AG08396 (cell line): ENCODE measurements around the gene FBXO11.

ENCODE experiments used
- DNase-seq: peaks from one replicate; pipeline ENCODE4 v3.0.0; 2012; ENCODE audit warnings: low spot score, mixed read lengths

Gene FBXO11

DNA sequence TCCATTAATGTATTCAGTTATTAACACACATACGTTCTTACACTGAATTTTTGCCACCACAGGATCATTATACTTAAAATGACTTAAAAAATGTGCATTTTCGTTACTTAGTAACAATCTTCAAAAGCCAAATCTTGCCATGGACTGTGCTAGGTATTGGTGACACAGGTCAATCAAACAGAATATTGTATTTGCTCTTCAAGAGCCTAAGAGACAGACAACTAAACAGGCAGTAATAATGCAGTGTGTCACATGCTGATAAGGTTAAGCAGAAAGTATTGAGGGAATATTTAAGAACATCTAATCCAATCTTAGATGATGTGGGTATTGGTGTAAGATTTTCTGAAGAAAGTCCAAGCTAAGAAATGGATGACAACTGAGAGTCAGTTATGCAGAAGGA lies 56.9 kb downstream of the FBXO11 start:
- no peak for DNase-seq

DNA sequence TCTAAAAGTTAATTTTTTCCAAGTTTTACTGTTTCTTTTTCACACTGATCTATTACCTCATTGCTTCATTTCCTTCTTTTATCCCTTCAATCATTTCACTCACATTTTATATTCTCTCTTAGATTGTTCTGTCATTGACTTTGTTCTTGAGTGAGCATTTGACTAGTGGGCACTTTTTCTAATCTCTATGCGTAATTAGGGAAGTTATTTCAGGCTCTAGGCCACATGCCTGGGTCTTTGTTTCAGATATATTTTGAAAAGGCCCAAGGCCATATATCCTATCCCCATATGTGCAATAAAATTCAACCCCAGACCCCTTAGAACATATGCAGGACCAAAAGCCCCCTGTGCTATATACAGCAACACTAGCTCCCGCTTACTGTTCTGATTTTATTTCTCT lies 62.1 kb downstream of the FBXO11 start:
- DNase-seq: no peak

DNA sequence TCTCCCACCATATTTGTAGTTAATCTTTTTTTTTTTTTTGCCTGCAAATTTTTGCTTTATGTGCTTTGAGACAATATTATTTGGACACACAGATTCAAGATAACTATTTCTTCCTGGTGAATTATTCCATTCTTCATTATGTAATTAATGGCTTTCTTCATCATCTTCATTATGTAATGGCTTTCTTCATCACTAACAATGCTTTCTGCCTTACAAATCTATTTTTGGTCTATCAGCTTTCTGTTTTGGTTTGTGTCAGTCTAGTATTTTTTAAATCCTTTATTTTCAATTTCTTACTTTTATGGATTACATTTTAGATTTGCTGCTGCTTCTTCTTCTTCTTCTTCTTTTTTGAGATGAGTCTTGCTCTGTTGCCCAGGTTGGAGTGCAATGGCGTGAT lies 62.9 kb downstream of the FBXO11 start:
- DNase-seq: no peak

DNA sequence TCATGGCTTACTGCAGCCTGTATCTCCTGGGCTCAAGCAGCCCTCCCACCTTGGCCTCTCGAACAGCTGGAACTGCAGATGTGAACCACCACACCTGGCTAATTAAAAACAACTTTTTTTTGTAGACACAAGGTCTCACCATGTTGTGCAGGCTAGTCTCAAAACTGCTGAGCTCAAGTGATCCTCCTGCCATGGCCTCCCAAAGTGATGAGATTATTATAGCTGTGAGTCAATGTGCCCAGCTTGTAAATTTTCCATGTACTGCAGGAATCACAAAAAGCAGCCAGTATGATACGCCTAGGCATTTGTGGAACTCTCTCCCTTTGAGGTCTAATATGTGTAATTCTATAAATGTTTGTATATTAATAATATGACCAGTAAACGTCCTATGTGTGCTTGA lies 63.5 kb downstream of the FBXO11 start:
- no peak for DNase-seq

DNA sequence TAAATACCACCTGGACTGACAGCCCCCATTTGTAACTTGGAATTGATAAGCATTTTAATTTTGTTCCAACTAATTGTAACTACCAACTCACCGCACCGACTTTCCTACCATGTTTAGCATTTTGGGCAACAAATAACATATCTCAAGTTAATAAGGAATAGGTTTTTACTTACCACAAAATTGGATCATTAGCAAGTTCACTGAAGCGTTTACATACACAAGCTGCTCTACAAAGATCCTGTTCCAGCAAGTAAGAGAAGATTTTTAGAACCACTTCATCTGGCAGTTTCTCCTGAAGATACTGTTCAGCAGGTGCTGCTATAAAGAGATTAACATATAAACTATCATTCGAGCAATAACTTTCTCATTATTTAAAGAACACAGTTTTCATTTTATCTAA lies 67.6 kb downstream of the FBXO11 start:
- no peak for DNase-seq

DNA sequence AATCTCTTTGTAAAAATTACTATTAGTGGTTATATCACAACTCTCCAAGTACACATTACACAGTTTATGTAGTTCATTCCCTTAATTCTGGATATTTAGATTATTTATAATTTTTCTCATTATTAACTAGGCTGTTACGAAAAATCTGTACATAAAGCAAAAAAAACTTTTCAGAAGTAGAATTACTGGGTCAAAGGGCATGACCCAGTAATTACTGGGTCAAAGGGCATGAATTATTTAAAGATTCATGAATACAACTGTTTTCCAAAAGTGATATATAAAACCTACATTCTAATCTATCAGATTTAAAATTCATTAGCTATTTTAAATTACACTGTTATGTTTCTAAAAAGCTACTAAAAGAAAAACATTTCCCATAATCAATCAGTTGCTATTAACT lies 68.0 kb downstream of the FBXO11 start:
- DNase-seq: no peak

DNA sequence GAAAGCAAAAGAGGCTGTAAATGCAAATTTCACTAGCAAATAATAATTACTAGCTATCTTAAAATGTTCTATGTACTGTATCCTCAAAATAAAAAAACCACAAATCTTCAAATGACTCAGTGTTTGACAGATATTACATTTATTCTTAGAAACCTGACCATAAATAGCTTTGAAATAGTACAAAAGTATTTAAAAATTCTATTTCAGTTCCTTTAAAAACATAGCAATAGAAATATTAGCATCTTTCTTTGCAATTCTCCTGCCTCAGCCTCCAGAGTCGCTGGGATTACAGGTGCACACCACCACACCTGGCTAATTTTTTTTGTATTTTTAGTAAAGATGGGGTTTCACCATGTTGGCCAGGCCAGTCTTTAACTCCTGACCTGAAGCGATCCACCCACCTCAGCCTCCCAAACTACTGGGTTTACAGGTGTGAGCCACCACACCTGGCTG lies 72.8 kb downstream of the FBXO11 start:
- no peak for DNase-seq

DNA sequence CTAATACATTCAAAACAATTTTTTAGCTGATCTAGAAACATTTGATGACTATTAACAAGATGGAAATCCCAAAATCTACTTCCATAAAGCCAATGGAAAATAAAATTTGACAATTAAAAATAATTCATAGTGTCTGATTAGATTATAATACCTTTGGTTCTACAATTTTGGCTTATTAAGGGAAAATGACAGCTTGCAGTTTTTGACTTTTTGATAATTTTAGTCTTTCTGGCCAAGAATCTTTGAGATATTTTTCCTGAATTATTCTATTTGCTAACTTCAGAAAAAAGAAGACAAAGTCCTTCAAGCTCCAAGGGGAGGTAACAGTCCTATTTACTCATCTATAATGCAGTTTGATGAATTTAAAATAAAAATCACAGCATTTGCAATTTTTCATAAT lies 83.8 kb downstream of the FBXO11 start:
- DNase-seq: no peak

DNA sequence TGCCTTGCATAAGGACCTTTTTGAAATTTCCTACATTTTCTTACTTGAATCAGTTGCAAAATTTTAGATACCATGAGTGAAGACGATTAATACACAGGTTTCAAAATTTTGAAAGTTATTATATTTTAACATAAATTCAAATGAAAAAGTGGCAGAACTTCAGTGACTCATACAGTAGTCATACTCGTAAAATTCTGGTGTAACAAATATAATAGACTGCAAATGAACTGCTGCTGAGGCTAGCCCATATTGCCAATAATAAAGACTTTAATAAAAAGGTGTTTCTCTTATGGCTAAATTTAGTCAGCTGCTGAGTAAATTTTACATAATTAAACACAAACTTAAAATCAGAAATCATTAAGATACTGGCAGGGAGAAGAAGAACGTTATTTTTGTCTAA lies 86.5 kb downstream of the FBXO11 start:
- DNase-seq: no peak

DNA sequence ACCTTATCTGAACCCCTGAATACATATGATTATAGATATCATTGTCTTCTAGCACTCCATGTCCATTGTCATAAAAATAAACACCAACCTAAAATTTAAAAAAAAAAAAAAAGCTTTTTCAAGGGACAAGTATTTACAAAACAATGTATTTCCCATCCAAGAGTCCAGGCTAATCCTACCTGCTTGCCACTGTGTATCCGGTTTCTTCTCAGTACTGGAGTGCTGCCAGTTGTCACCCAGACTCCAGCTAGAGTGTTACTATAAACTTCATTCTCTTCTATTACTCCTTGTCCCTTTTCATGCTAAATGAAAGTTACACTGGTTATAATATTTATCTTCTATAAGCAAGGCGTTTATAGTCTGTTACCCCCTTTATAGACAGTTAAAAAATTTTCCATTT lies 87.5 kb downstream of the FBXO11 start:
- no peak for DNase-seq

DNA sequence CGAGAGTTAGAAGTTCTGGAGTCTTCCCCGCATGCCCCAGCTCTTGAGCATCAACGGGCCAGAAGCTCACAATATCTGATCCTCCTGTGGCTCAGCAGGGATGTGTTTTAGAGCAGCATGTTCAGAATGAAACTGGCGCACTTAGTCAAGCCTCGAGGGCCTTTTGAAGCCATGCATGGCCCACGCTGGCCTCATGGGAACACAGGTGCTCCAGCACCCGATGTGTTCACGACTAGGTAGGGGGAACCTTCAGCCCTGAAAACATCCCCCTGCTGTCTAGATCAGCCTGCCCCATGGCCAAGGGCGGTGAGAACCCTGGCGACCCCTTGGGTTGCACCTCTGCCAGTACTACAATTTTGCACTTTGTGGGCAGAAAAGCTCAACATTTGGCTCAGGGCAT lies 90.5 kb downstream of the FBXO11 start:
- no peak for DNase-seq

DNA sequence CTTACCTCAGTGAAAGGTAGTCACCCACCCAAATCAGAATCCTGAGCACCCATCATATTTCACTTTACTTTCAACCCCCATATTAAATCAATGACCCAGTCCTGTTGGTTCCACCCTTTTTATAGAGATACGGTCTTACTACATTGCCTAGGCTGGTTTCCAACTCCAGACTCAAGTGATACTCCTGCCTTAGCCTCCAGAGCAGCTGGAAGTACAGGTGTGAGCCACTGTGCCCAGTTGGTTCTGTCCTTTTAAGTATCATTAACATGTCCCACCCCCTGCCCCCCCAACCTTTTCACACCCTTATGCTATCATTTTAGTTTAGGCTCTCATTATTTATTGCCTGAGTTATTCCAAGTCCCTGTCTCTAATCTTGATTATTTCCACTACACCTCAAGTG lies 94.6 kb downstream of the FBXO11 start:
- DNase-seq: no peak

DNA sequence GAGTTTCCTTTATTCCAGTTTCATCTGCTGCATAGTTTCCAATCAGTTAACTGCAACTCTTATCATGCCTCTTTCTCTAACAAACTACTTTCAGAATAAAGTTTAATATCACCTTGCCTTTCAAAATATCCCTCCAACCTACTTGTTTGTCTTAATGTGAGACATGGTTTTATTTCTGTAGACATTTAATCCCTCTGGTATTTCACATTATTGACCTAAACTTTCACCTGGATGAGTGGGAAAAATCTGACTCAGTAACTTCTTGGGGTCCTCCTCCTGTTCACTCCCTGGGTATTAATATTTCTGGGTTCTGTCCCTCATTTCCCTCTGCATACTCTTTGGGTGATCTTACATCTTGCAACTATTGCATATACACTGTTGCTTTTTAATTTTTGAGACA lies 95.4 kb downstream of the FBXO11 start:
- no peak for DNase-seq

DNA sequence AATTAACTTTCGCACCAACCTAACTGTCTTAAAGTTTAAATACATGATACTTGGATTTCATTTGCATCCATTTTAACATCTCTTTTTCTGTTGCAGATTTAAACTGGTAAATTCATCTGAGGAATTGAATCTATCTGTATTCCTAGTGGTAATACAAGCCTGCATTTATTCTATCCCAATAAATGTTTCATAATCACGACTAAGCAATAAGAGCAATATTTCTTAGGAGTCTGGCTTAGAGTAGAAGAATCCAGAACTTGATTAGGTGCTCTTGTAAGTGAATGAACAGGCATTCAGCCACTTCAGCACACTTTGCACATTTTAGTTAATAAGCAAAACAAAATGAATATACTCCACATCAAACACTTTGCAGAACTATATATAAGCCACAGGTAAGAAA lies 96.4 kb downstream of the FBXO11 start:
- no peak for DNase-seq

DNA sequence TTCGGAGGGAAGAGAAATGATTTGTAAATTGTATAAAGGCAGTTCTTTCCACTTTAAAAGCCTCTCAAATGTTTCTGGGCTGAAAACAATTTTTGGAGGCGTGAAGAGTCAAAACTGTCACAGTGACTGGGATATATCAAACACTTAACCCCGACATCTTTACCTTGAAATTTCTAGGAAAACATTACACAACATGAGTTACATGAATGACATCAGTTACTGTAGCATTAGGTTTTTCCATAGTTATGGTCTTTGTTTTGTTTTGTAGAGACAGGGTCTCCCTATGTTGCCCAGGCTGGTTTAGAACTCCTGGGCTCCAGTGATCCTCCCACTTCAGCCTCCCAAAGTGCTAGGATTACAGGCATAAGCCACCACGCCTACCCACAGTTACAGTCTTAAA lies 97.7 kb downstream of the FBXO11 start:
- no peak for DNase-seq

DNA sequence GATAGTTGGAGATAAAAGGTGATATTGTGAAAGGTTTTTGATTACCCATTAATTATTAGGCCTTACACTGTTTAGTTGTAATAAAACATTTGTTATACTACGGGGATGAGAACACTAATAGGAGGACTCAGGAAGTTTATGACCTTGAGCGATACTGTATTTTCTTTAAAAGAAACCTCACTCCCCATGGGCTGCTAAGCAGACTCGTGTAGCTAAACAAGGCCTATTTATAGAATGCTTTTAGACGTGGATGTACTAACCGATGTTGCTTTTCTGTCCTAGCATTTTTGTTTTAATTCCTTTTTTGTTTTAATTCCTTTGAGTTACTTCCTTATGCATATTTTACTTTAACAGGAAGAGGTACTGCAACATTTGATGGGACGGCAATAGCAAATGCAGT lies 100.4 kb downstream of the FBXO11 start:
- DNase-seq: no peak

DNA sequence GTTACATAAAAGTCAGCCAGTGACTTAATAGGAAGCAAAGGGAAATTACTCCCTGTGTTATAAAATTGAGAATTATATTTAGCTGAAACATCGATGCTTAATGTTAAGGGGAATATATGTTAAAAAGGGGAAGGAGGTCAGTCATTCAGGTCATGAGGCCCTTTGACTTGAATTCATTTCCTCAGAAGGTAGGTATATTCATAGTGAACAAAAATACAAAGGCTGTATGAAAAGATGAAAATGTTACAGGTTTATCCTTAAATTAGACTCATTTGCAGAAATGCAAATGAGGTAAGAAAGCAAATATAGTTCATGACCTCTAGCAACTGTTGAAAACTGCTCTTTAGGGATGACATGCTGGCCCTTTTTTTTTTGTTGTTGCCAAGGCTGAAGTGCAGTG lies 102.5 kb downstream of the FBXO11 start:
- DNase-seq: no peak

DNA sequence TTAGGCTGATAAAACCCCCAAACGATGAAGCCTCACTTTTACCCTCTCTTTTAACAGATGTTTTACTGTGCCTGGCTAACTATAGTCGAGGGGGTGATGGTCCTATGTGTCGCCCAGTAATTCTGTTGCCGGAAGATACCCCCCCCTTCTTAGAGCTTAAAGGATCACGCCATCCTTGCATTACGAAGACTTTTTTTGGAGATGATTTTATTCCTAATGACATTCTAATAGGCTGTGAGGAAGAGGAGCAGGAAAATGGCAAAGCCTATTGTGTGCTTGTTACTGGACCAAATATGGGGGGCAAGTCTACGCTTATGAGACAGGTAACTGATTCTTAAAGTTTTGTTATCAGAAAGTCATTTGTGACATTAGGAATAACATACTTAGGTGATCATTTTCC lies 102.9 kb downstream of the FBXO11 start:
- no peak for DNase-seq

DNA sequence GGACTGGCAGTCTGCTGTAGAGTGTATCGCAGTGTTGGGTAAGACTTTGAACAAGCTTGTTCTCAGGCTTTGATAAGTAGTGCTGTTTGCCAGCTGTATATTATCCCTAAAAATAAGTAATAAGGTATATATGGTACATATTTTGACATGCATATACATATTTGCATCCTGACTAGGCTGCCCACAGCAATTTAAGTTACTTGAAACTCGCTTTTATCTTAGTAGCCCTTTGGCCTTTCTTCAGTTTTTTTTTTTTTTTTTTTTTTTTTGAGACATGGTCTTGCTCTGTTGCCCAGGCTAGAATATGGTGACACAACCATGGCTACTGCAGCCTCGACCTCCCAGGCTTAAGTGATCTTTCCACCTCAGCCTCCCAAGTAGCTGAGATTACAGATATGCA lies 105.2 kb downstream of the FBXO11 start:
- DNase-seq: no peak

DNA sequence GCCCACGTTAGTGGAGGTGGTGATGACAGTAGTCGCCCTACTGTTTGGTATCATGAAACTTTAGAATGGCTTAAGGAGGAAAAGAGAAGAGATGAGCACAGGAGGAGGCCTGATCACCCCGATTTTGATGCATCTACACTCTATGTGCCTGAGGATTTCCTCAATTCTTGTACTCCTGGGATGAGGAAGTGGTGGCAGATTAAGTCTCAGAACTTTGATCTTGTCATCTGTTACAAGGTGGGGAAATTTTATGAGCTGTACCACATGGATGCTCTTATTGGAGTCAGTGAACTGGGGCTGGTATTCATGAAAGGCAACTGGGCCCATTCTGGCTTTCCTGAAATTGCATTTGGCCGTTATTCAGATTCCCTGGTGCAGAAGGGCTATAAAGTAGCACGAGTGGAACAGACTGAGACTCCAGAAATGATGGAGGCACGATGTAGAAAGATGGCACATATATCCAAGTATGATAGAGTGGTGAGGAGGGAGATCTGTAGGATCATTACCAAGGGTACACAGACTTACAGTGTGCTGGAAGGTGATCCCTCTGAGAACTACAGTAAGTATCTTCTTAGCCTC lies 107.2 kb downstream of the FBXO11 start:
- no peak for DNase-seq

DNA sequence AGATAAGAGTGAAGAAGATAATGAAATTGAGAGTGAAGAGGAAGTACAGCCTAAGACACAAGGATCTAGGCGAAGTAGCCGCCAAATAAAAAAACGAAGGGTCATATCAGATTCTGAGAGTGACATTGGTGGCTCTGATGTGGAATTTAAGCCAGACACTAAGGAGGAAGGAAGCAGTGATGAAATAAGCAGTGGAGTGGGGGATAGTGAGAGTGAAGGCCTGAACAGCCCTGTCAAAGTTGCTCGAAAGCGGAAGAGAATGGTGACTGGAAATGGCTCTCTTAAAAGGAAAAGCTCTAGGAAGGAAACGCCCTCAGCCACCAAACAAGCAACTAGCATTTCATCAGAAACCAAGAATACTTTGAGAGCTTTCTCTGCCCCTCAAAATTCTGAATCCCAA lies 107.7 kb downstream of the FBXO11 start:
- no peak for DNase-seq

DNA sequence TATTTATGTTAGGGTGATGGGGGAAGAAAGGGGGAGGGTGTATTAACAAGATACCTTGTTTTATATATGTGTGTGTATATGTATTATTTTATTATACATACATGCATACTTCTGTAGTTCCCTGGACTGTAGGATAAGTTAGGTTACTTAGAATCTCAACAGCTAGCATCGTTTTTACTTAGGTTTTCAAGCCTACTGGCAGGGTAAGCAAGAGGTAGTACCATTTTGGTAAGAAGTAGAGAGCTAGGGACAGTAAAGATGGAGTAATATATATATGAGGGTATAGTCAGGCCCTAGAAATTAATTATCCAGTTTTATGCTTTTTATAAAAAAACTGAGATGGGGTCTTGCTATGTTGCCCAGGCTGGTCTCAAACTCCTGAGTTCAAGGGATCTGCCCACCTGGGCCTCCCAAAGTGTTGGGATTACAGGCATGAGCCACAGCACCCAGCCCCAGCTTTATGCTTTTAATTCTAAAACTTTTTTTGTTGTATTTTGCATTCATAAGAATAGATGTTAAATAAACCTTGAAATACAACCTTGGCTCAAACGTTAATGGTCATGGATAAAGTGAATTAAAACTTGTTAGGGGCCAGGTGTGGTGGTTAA lies 110.1 kb downstream of the FBXO11 start:
- DNase-seq: no peak

DNA sequence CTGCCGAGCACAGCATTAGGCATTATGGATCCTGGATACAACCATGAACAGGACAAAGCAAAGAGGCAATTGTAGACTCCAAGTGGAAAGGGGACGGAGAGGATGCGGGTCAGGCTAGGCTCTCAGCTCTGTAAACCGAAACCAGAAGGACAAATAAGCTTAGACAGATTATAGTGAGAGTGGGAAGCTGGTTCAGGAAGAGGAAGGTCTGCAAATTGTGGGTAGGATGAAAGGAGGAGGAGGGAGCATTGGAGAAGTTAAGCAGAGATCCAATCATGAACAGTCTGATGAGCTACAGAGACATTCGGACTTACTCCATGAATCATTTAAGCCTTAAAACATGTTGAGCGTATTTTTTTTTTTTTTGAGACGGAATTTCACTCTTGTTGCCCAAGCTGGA lies 120.3 kb downstream of the FBXO11 start:
- no peak for DNase-seq

DNA sequence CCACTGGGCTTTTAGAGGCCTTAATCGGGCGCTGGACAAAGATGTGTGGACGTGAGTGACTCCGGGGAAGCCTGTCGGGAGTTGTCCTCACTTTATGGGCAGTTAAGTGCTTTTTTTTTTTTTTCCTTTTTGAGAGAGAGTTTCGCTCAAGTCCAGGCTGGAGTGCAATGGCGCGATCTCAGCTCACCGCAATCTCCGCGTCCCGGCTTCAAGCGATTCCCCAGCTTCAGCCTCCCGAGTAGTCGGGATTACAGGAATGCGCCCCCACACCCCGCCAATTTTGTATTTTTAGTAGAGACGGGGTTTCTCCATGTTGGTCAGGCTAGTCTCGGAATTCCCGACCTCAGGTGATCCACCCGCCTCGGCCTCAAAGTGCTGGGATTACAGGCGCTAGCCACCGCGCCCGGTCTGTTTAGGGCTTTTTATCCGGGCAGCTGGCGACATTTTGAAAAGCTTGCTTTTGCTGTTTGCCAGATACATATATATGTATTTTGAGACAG lies 121.9 kb downstream of the FBXO11 start:
- no peak for DNase-seq
